Neuronal stem cell (in vitro differentiated cells): ENCODE results near the gene NKD2.
A peak's percentile ranks its signal among the peaks of the same experiment; 100 is the strongest.

ENCODE experiments used
- DNase-seq: peaks from one replicate; pipeline ENCODE4 v3.0.0-alpha.2; 2013; ENCODE audit warnings: low spot score
- H2AFZ ChIP-seq: one replicate; pipeline ENCODE4 v1.6.1; 2013; ENCODE audit warnings: mild to moderate bottlenecking, low read length, inconsistent platforms
- H2AK5ac ChIP-seq: 2 replicates; pipeline ENCODE4 v1.6.1; 2013; ENCODE audit warnings: low read depth, mild to moderate bottlenecking, inconsistent platforms, low read length, moderate library complexity, mixed read lengths
- H2BK120ac ChIP-seq: 2 replicates; pipeline ENCODE4 v1.6.1; 2013; ENCODE audit warnings: low read depth, mild to moderate bottlenecking, inconsistent platforms, low read length, moderate library complexity, mixed read lengths
- H2BK12ac ChIP-seq: one replicate; pipeline ENCODE4 v1.6.1; 2013; ENCODE audit warnings: low read length, inconsistent platforms
- H2BK15ac ChIP-seq: 2 replicates; pipeline ENCODE4 v1.6.1; 2013; ENCODE audit warnings: mild to moderate bottlenecking, low read length, inconsistent platforms, mixed read lengths
- H2BK5ac ChIP-seq: one replicate; pipeline ENCODE4 v1.6.1; 2013; ENCODE audit warnings: inconsistent platforms, mild to moderate bottlenecking, low read length, moderate library complexity
- H3K14ac ChIP-seq: one replicate; pipeline ENCODE4 v1.6.1; 2013; ENCODE audit warnings: low read length, inconsistent platforms
- H3K18ac ChIP-seq: 2 replicates; pipeline ENCODE4 v1.6.1; 2013; ENCODE audit warnings: low read length, inconsistent platforms
- H3K23ac ChIP-seq: 2 replicates; pipeline ENCODE4 v1.6.1; 2013; ENCODE audit warnings: low read depth, mild to moderate bottlenecking, mixed read lengths, low read length, inconsistent platforms; ENCODE audit not compliant: poor library complexity
- H3K27ac ChIP-seq: replicated peaks from 3 replicates; pipeline ENCODE4 v1.5.1; 2013; ENCODE audit warnings: low read length, inconsistent platforms
- H3K27me3 ChIP-seq, 3 experiments: 2 replicates each; pipeline ENCODE4 v1.6.1; 2013; ENCODE audit warnings: low read length in 3 of 3, mild to moderate bottlenecking in 2 of 3, inconsistent platforms in 1 of 3, low read depth in 1 of 3, mixed read lengths in 1 of 3, moderate library complexity in 1 of 3; ENCODE audit not compliant: control insufficient read depth in 3 of 3, insufficient read depth in 3 of 3
- H3K36me3 ChIP-seq, 2 donors: replicated peaks in 1 of 2; 2 replicates each; pipeline ENCODE4 v1.6.1; 2013; ENCODE audit warnings: low read length in 2 of 2; ENCODE audit not compliant: control insufficient read depth in 2 of 2, insufficient read depth in 2 of 2
- H3K4ac ChIP-seq: 2 replicates; pipeline ENCODE4 v1.6.1; 2013; ENCODE audit warnings: inconsistent platforms, mild to moderate bottlenecking, low read length, moderate library complexity
- H3K4me1 ChIP-seq, 2 donors: 1 replicate in 1 of 2; 2 replicates in 1 of 2; pipeline ENCODE4 v1.6.1; 2013; ENCODE audit warnings: low read length in 2 of 2, low read depth in 1 of 2; ENCODE audit not compliant: control insufficient read depth in 2 of 2, insufficient read depth in 1 of 2
- H3K4me2 ChIP-seq: one replicate; pipeline ENCODE4 v1.6.1; 2013; ENCODE audit warnings: mild to moderate bottlenecking, low read length, inconsistent platforms; ENCODE audit not compliant: insufficient read depth, poor library complexity, severe bottlenecking
- H3K4me3 ChIP-seq, 2 donors: 2 replicates each; pipeline ENCODE4 v1.5.1; 2013; ENCODE audit warnings: low read length in 2 of 2, mild to moderate bottlenecking in 2 of 2, inconsistent platforms in 1 of 2, moderate library complexity in 1 of 2
- H3K79me1 ChIP-seq: one replicate; pipeline ENCODE4 v1.6.1; 2013; ENCODE audit warnings: low read depth, mild to moderate bottlenecking, inconsistent platforms, low read length, moderate library complexity
- H3K9ac ChIP-seq: one replicate; pipeline ENCODE4 v1.6.1; 2013; ENCODE audit warnings: mild to moderate bottlenecking, low read depth, low read length, inconsistent platforms; ENCODE audit not compliant: poor library complexity
- H3K9me3 ChIP-seq, 2 donors: replicated peaks in 1 of 2; 2 replicates each; pipeline versions ENCODE3 to v1.6.1; 2013; ENCODE audit warnings: low read length in 2 of 2, mild to moderate bottlenecking in 2 of 2, inconsistent platforms in 1 of 2, low read depth in 1 of 2, mixed read lengths in 1 of 2, moderate library complexity in 1 of 2; ENCODE audit not compliant: control insufficient read depth in 2 of 2, insufficient read depth in 1 of 2
- H4K8ac ChIP-seq: one replicate; pipeline ENCODE4 v1.6.1; 2013; ENCODE audit warnings: low read depth, mild to moderate bottlenecking, inconsistent platforms, low read length, moderate library complexity
- H4K91ac ChIP-seq: one replicate; pipeline ENCODE4 v1.6.1; 2013; ENCODE audit warnings: low read length, low read depth, mild to moderate bottlenecking, inconsistent platforms; ENCODE audit not compliant: poor library complexity
- WGBS, 2 donors: extraction: QIAGEN DNeasy Blood & Tissue Kit; methylation state at CpG; one replicate each; pipeline ENCODE4 v1.1.7; 2013; ENCODE audit warnings: missing lambda C conversion rate in 2 of 2, mixed read lengths in 1 of 2; ENCODE audit not compliant: insufficient read length in 2 of 2, insufficient replicate concordance in 1 of 2; ENCODE audit errors: extremely low coverage in 2 of 2; 5-methylcytosine and 5-hydroxymethylcytosine counted together

The NKD2 gene

GRCh38 chr5:1057485-1058082 is 49.0 kb downstream of the NKD2 start:
- no CpG with 5 or more reads among the region's 36 CpGs for WGBS, 2 donors

GRCh38 chr5:1058083-1058945 is 49.7 kb downstream of the NKD2 start:
- no CpG with 5 or more reads among the region's 36 CpGs for WGBS, 2 donors
- Histone ChIP-seq H2BK12ac (no peak overlapping the region), H2BK120ac (no peak overlapping the region), H2BK15ac (no peak overlapping the region), H3K4me1 (peaks cover 2 to 10% of the 10 kb centered on the region in 2 donors), H4K91ac (no peak overlapping the region), H3K36me3 (peaks cover 39 to 76% of the 10 kb centered on the region in 2 donors), H4K8ac (no peak overlapping the region), H3K4ac (no peak overlapping the region), H3K9me3 (peaks cover 0 to 3% of the 10 kb centered on the region in 2 donors), H3K27me3 (no peaks in the 10 kb centered on the region), H3K23ac (peak overlapping the region; percentile 70), H2AFZ (no peak overlapping the region), H3K14ac (no peak overlapping the region), H2AK5ac (no peak overlapping the region), H3K4me2 (no peak overlapping the region), H2BK5ac (peak overlapping the region; percentile 82), H3K79me1 (peaks cover 7% of the 10 kb centered on the region), H3K4me3 (no peak overlapping the region), H3K18ac (no peak overlapping the region), H3K27ac (no peak overlapping the region), H3K9ac (no peak overlapping the region)
- no peak for DNase-seq

More at GRCh38 chr5:1057485-1058082, 49.0 kb downstream of the NKD2 start:
- Histone ChIP-seq H2AFZ (no peak overlapping the region), H3K79me1 (peaks cover 8% of the 10 kb centered on the region), H3K9me3 (peaks cover 0 to 3% of the 10 kb centered on the region in 2 donors), H3K27ac (no peak overlapping the region), H2BK5ac (peak overlapping the region; percentile 82), H2BK12ac (no peak overlapping the region), H2BK15ac (no peak overlapping the region), H2BK120ac (no peak overlapping the region), H3K36me3 (peaks cover 41 to 76% of the 10 kb centered on the region in 2 donors), H3K9ac (no peak overlapping the region), H3K4me2 (no peak overlapping the region), H3K4me3 (no peak overlapping the region), H3K18ac (no peak overlapping the region), H4K91ac (no peak overlapping the region), H3K14ac (no peak overlapping the region), H3K27me3 (no peaks in the 10 kb centered on the region), H3K23ac (peak overlapping the region; percentile 70), H3K4ac (no peak overlapping the region), H3K4me1 (peaks cover 2 to 10% of the 10 kb centered on the region in 2 donors), H2AK5ac (no peak overlapping the region), H4K8ac (no peak overlapping the region)
- DNase-seq: no peak

GRCh38 chr5:1058988-1059883 is 50.6 kb downstream of the NKD2 start:
- WGBS, 2 donors: no CpG with 5 or more reads among the region's 34 CpGs
- H3K9me3 ChIP-seq: peaks cover 0 to 3% of the 10 kb centered on the region in 2 donors
- no peak overlapping the region for H2BK5ac ChIP-seq
- no peaks in the 10 kb centered on the region for H3K27me3 ChIP-seq
- H3K36me3 ChIP-seq: peaks cover 42 to 72% of the 10 kb centered on the region in 2 donors
- no peak overlapping the region for H3K27ac ChIP-seq
- no peak overlapping the region for H2AK5ac ChIP-seq
- H3K4me3 ChIP-seq: no peak overlapping the region
- H3K4me2 ChIP-seq: no peak overlapping the region
- H3K4ac ChIP-seq: no peak overlapping the region
- H2BK12ac ChIP-seq: no peak overlapping the region
- H3K4me1 ChIP-seq: peaks cover 2 to 10% of the 10 kb centered on the region in 2 donors
- no peak overlapping the region for H4K8ac ChIP-seq
- peaks cover 6% of the 10 kb centered on the region for H3K79me1 ChIP-seq
- no peak overlapping the region for H3K9ac ChIP-seq
- H4K91ac ChIP-seq: no peak overlapping the region
- H2BK15ac ChIP-seq: no peak overlapping the region
- peak overlapping the region; percentile 20 for H3K23ac ChIP-seq
- no peak overlapping the region for H3K18ac ChIP-seq
- no peak for DNase-seq
- no peak overlapping the region for H3K14ac ChIP-seq
- H2BK120ac ChIP-seq: no peak overlapping the region
- no peak overlapping the region for H2AFZ ChIP-seq
